HG03095 (cell line): ENCODE data around the gene GASK1B.

Experiments used
- ATAC-seq: cut with Tn5 transposase; IDR thresholded peaks from one replicate; pipeline ENCODE4 v1.9.1; 2021; ENCODE audit warnings: moderate library complexity; ENCODE audit not compliant: unreplicated experiment

Gene GASK1B

DNA sequence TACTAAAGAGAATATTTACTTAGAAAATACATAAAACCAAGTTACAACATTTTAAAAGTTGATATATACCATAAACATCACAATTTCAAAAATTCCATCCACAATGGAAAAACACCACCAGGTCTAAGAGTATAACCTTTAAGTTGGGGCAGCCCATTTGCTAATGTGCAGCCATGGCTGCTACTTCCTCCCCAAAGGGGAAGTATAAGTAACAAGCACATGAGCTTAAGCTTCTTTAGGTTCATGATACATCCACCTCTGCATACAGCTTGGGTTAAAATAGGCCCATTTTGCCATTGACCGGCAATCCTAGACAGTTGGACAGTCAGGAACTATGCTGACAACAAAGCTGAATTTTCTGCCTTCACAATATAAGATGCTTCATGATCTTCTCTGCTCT is 16.6 kb upstream of the GASK1B start:
- no peak for ATAC-seq

DNA sequence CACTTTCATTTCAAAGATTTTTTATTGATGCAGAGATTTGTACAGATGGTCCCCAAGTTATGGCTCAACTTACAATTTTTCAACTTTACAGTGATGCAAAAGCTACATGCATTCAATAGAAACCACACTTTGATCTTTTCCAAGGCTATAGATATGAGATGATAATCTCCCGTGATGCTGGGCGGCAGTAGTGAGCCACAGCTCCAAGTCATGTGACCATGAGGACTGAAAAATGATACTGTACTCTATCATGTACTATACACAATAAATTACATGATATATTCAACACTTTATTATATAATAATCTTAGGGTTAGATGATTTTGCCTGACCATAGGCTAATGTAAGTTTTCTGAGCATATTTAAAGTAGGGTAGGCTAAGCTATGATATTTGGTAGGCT is 14.0 kb upstream of the GASK1B start:
- no peak for ATAC-seq

DNA sequence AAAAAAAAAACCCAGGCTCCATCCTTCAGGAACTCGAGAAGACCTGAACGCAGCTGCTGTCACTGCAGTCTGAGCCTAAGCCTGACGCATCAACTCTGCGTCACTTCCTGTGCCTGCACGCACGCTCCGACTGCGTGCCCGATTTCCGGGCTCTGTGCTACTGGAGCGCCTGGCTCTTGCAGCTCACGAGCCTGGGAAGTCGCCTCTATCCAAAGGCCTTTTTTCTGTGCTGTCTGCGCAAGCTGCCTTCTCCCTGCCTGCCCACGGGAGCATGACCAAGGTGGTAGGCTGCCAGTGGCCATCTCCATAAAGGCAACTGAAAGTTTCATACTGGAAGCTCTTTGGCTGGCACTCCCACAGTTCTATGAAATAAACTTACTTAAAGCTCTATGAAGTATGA is 9.9 kb upstream of the GASK1B start:
- ATAC-seq, result no peak

DNA sequence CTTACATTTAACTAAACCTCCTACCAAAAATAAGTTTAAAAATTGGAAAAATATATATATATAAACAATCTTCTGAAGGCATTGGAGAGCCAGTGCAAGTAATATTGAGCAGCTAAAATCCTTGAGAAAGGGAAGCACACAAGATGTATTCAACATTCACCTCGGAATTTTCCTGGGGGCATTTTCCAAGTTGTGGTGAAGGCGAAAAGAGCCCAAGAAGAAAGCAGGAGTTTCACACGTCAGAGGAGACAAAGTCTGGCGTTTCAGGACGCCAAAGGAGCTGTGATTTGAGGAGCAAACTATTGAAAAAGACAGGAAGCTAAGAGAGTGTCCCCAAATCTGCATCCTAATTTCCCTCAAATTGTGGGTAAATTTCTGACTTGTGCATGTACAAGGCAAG is 9.1 kb upstream of the GASK1B start:
- ATAC-seq, result no peak

DNA sequence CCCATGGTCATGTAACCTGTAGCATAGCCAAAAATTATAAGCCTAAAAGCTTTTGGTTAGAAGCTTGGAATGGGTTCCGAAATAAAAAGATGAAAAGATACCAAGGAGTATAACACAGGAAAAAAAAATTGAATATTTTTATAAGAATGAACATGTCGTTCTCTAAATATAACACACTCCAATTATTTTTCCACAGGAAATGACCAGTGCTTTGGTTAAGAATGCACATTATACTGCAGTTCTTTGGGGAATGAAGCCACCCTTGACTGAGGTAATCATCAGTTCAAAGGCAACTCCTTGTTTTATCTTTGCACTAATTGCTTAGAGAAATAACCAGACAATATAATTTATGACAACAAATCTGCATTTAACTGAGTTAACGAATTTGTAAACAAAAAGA is 6.6 kb upstream of the GASK1B start:
- ATAC-seq, result no peak

DNA sequence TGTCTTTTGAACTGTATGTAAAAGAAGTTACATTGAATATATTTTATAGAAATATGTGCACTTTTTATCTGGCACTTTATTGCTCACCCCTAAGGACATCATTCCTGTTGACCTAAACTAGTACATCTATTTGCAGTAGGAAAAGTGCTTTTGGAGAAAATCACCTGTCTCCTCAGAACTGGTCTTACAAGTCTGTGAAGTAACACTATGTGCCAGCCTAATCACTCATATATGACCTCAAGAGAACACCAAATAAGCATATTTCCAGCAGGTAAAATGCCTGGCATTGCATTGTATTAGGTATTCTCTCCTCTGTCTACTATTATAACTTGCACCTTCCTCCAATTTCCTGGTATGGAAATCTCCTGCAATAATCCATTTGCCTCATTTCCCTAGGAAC is 4.0 kb upstream of the GASK1B start:
- no peak for ATAC-seq

DNA sequence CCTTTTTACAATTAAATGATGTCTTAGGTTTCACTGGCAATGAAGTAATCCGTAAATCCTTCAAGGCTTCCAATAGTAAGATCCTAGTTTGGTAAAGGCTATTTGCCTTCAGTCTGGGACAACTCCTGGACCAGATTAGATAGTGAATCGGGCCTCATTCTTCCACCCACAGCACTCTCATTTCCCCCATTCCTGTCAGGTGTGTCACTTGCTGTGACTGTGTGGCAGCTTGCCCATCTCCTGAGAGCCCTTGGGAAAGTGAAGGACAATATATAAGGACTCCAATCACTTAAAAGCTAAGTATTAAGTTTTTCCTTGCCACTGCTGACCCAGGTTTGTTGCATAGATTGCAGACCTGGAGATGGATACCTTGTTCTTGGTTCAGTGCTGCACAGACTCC is 3.3 kb upstream of the GASK1B start:
- ATAC-seq, result no peak

DNA sequence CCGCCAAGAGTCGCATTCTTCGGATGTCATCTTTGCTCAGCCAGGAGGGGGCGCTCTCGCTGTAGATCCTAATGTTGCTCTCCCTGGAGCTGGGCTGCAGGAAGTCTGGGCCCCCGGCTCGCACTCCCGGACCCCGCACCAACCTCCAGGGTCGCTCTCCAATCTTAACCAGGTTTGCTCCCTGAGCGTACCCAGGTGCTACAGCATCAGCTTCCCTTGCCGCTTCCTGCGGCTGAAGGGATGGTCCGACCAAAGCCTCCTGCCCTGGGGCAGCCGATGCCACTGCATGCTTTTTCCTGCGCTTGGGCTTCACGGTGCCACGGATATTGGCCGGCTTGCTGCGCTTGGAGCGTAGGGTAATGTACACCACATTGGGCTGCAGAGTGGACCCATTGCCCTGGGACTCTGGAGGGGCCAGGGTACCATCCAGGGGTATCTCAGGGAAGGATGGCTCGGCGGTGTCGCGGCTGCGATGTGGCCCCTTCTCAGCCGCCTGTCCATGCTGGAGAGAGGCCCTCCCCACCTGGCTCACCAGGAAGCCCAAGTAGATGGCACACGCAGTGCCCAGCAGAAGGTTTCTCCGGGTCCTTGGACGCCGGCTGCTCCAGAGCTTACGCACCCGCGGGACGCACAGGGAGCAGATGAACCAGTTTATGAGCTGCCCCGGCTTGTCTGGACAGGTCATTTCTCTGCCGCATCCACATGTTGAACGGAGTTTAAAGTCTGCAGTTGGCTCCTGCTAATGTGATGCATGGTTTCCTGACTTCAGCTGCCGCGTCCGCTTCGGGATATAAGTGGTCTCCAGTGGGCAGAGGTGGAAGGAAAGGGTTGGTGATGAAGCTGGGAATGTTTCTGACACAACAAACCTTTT is 1.9 kb downstream of the GASK1B start:
- ATAC-seq, result no peak

DNA sequence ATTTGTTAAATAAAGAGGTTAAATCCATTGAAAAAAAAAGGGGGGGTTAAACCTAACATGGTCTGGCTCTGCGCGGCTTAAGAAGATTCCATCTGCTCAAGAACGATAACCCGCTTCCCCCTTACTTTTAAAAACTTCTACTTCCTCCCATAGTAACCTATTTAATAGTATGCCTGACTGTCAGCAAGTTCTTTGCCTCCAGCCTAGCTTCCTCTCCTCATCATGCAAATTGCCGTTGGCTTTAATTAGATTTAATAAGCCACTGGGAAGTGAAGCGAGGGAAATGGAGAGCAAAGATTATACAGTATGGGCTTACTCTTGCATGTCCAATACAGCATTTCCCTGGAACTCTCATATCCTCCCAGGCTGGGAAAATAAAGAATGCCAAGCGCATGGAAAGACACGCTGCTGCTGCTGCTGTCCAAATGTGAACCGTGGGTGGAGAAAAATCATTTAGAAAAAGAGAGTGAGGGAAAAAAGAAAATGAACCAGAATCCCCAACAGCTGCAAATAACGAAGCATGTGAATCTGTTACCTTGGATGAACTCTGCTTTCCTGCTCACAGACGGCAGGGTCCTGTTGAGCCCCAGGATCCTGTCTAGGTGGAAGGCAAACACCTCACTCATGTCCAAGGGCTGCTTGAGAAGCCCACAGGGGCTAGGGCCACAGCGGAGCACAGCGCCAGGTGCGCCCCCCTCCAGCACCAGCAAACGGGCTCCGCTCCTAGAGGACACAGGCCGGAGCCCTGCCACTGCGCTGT is 2.7 kb downstream of the GASK1B start:
- ATAC-seq, result no peak

DNA sequence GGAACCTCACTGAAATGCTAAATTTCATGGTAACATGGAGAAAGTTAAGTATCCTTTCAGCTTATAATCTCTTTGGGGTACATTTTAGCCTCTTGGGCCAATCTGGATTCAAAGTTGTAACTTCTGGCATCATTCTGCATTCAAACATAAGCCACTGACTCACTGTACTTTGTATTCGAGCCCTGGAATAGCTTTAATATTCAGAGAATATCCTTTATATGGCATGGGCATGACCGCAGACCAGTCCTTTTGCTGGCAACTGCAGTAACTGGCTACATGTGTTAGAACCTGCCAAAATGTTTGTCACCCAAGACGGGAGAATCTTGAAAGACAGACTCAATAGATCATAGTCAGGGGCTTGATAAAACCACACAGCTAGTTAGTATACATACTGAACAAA is 3.3 kb downstream of the GASK1B start:
- no peak for ATAC-seq

DNA sequence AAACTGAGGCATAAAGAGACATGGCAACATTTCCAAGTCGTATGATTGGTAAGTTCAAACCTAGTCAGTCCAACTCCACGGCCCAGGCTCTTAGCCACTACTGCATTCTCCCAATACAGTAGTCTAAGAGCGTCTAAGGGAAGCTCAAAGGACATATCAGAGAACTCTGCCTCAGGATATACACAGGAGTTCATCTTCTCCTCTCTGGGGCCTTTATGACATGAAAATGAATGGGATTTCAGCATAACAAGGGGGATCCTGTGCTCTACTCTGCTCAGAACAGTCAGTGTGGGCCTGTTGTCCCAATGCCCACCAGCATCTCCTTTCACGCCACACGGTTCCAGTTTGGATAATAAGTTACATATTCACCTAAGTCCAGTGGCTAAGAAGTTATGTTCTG is 4.2 kb downstream of the GASK1B start:
- no peak for ATAC-seq

DNA sequence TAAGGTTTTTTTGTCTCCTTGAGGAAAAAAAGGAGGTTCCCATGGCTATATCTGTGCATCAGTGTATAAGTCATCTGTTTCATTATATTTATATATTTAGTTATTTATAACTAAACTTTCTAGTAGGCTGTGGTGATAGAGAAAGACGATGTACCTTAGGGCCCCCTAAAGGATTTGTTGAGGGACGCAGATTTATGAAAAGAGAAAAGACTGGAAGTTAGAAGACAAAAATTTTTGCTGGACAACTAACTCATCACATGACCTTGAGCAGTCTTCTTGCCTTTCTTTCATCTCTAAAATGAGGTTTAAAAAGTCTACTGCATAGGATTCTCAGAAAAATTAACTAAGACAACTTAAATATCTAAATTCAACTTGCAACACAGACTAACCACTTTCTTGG is 6.1 kb downstream of the GASK1B start:
- no peak for ATAC-seq

DNA sequence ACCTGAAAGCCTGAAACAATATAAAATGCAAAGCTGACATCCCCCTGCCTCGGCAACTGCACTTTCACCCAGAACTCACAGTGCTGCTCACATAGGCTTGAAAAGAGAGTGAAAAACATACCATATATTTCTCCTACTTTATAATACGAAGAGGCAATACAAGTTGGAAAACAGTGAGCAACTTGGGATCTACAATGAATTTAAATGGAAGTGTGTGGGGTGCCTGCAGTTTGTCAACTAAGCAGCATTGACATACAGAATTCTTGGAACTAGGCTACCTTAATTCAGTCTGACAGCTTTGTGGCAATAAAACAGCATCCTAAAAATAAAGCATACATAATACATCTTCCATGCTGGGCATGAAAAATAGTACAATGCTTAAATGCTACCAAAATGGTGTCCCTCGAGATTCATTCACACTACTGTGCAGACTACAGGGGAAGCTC is 8.0 kb downstream of the GASK1B start:
- no peak for ATAC-seq

DNA sequence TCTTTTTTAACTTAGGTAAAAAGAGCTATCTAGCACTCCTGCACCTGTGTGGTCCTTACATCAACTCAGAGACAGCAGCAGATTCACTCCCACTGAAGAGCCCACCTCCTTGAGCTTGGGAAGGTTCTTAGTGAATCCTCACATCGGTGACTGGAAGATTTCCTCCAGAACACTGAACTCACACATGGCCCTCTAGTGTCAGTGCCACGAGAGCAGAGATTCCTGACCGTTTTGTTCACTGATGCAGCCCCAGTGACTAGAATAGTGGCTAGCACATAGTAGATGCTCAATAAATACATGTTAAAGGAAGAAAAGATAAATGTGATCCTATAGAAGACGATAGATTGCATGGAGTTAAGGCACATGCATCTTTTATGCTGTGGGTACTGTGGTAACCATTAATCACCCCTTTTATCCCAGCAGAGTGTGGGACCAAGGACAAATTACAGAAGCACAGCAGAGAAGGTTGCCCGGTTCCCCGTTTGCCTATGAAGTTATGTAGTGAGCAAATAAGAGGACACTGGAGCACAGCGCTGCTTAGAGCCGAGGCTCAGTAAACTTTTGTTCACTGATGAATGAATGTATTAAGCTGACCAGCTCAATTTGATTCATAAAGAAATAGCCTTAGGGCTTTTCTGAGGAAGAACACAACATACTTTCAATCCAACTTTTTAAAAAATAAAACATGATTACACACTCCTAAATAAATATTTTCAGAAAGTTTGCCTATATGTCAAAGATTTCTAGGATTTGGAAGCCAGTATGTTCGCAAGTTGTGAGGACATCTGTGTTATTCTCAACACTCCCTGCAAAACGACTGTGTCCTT is 8.7 kb downstream of the GASK1B start:
- no peak for ATAC-seq

DNA sequence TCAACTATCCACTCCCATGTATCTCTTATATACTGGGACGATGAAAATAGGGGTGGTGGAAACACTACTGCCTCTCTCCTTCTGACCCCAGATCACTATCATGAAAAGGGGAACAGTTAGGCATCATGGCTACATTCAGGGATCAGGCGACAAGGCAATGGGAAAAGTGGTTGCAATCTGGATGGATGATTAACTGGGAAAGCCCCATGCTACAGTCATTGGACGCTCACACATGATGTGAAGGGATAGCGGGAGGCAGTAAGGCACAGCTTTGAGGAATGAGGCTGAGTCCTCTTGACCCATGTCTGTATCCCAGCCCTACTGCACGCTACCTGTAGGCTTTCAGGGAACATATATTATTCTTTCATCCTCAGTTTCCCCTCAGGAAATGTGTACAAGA is 10.2 kb downstream of the GASK1B start:
- ATAC-seq, result no peak

DNA sequence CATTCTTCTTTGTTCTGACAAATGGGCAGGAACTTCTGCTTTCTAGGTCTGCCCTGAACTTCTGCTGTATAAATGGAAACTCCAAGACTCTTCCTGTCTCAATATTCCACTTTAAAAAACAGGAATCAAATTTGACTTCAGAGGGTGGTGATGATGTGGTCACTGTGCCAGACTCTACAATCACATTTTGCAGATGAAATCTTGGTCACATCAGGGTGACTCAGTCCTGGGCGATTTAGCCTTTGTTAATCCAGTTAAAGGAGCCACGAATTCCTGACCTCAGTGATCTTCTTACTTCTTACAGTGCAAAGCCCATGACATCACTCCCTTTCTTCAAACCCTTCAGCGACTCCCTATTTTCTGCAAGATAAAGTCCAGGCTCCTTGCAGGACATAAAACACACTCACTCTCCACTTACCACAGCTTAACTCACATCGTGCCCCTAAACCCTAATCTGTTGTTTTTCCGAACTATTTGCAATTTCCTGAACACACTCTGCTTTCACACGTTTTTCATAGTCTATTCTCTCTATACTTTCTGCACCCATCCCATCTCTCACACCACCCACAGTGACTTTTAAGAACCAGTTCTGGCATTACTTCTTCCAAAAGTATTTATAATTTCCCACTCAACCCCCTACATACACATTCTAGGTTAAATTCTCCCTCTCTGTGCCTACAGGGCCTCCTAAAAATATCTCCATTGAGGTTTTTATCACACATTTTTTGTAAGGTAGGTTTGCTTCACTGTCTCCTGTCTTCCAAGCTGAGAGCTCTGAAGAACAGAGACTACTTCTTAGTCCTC is 11.1 kb downstream of the GASK1B start:
- no peak for ATAC-seq

DNA sequence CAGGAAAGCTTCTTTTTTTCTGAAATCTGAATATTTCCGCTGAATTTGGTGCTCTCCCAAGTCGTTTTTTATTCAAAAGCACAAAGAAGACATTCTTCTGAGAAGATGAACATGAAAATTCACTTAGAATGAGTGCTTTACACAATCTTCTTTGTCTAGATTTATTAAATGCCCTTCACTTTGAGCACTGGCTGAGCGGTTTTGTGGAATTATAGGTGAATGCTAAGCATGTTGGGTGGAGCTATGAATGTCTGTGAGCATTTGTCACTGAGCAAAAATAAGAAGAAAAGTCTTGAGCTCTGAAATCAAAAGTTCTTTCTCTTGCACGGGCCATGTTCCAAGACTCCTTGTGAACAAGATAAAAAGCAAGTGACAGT is 13.1 kb downstream of the GASK1B start:
- ATAC-seq, result no peak

DNA sequence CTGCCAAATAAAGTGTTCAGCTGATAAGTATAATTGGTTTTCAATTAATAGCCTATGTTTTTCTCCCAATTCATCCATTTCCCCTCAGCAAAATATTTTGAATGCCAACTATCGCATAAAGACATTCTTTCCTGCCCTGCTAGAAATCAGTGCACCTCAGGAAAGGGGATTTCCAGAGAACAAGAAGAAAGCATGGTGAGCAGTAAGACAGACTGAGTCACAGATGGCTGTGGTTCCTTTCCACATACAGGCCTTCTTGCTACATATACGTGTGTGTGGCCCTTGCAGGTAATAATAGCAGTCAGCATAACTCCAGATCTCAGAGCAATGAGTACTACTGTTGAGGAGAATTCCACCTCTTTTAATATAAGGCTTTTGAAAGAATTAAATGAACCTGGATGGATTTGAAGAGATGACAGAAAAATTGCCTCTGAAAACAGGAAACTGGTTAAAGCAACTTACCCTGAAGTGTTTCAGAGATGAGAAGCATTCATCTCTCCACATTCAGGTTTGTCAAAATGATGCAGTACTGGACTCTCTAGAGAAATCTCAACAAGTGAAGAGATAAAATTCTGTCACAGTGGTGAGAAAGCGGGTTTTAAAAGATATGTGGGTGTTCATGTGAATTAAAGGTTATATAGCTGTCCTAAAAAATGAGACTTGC is 13.6 kb downstream of the GASK1B start:
- no peak for ATAC-seq

DNA sequence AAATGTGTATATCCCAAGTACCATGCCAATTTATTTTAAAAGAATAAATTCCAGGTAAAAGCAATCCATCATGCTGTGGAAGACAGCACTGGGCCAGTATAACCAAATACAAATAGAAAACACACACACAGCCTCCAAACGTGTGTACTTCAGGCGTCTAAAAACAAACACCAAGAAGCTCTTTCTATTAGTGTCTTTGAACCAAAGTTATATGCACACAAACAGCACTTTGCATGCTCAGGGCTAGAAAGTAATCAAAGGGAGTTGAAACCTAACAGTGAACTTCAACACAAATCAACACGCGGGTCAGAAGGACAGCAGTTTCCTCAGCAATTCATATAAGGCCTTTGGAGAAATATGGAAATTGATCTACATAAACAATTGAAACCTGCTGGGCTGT is 15.4 kb downstream of the GASK1B start:
- ATAC-seq, result no peak

DNA sequence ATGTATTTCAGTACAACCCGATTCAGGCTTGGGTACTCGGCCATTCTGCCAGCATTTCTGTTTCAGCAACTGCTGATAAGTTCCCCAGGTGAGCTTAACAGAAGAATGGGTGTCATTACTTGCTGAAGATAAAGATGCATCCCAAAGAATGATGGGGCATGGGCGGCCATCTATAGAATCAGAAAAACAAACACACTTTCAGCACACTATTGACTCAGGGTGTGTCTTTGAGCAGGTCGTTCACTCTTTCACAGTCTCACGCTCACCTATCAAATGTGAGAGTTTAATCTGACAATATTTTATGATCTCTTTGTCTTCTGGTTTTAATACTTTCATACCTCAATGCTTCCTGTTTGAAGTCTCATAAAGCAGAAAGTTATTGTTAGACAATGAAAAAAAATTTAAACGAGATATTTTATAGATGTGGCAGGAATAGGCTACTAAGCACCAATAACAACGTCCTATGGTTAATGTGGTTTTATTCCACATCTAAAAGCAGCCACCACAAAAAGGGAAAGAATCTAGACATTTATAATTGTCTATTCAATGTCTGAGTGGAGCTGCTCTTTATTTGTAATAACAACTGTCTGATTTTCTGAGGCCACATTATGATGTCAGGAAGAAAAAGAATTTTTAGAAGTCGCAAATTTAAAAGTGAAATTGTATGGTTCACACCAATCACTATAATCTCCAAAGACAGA is 17.0 kb downstream of the GASK1B start:
- no peak for ATAC-seq
